Astrocyte (in vitro differentiated cells and primary cell): ENCODE data around the gene SLCO3A1. TPM values are rescaled to one million over a fixed set of nuclear protein-coding genes. Genes with fewer than 3 reads are reported as not detected.

Source experiments
- DNase-seq: peaks from one replicate; pipeline ENCODE4 v3.0.0-alpha.2; 2010; ENCODE audit warnings: low read depth
- FAIRE-seq: peaks from 2 replicates; lab custom pipeline; 2011; peaks lifted over from hg19 to GRCh38; lab: Jason Lieb, UNC
- H2AFZ ChIP-seq: 2 replicates; pipeline ENCODE4 v1.6.0; 2012; ENCODE audit warnings: low read depth, low read length, inconsistent platforms
- H3K27ac ChIP-seq: 2 replicates; pipeline ENCODE4 v1.5.1; 2011; ENCODE audit warnings: low read depth, low read length, inconsistent platforms
- H3K27me3 ChIP-seq: 2 replicates; pipeline ENCODE4 v1.6.0; 2011; ENCODE audit warnings: low read length, inconsistent platforms; ENCODE audit not compliant: insufficient read depth
- H3K36me3 ChIP-seq: 2 replicates; pipeline ENCODE4 v1.5.1; 2011; ENCODE audit warnings: low read length, inconsistent platforms; ENCODE audit not compliant: insufficient read depth
- H3K4me1 ChIP-seq: 2 replicates; pipeline ENCODE4 v1.5.1; 2011; ENCODE audit warnings: low read length, inconsistent platforms; ENCODE audit not compliant: insufficient read depth
- H3K4me2 ChIP-seq: 2 replicates; pipeline ENCODE4 v1.6.0; 2012; ENCODE audit warnings: low read length, inconsistent platforms
- H3K4me3 ChIP-seq: 2 replicates; pipeline ENCODE4 v1.5.1; 2011; ENCODE audit warnings: low read depth, mild to moderate bottlenecking, low read length, inconsistent platforms; ENCODE audit not compliant: insufficient read depth
- H3K79me2 ChIP-seq: 2 replicates; pipeline ENCODE4 v1.6.0; 2012; ENCODE audit warnings: mild to moderate bottlenecking, low read length, inconsistent platforms; ENCODE audit not compliant: insufficient read depth
- H3K9ac ChIP-seq: 2 replicates; pipeline ENCODE4 v1.6.0; 2012; ENCODE audit warnings: mild to moderate bottlenecking, low read length, inconsistent platforms
- H3K9me3 ChIP-seq: 2 replicates; pipeline ENCODE4 v1.5.1; 2012; ENCODE audit warnings: low read depth, mild to moderate bottlenecking, low read length, inconsistent platforms; ENCODE audit not compliant: insufficient read depth
- H4K20me1 ChIP-seq: 2 replicates; pipeline ENCODE4 v1.6.0; 2012; ENCODE audit warnings: low read length, inconsistent platforms; ENCODE audit not compliant: insufficient read depth
- H3K27ac Mint-ChIP-seq: one replicate; pipeline ENCODE4 v1.8.0; 2021; ENCODE audit warnings: mild to moderate bottlenecking, mixed read lengths; ENCODE audit not compliant: unreplicated experiment
- H3K27me3 Mint-ChIP-seq: one replicate; pipeline ENCODE4 v1.8.0; 2021; ENCODE audit warnings: low read depth, mixed read lengths; ENCODE audit not compliant: unreplicated experiment
- H3K36me3 Mint-ChIP-seq: one replicate; pipeline ENCODE4 v1.8.0; 2021; ENCODE audit warnings: low read depth, mixed read lengths; ENCODE audit not compliant: unreplicated experiment
- H3K4me1 Mint-ChIP-seq: one replicate; pipeline ENCODE4 v1.8.0; 2021; ENCODE audit warnings: low read depth, mixed read lengths; ENCODE audit not compliant: unreplicated experiment
- H3K4me3 Mint-ChIP-seq: one replicate; pipeline ENCODE4 v1.8.0; 2021; ENCODE audit warnings: mild to moderate bottlenecking, moderate library complexity, mixed read lengths; ENCODE audit not compliant: unreplicated experiment
- H3K9me3 Mint-ChIP-seq: one replicate; pipeline ENCODE4 v1.8.0; 2021; ENCODE audit warnings: mild to moderate bottlenecking, mixed read lengths; ENCODE audit not compliant: unreplicated experiment
- CTCF ChIP-seq: IDR thresholded peaks from 2 replicates; pipeline ENCODE4 v1.5.1; 2011; ENCODE audit warnings: low read depth, mild to moderate bottlenecking, inconsistent platforms, low read length, moderate library complexity; ENCODE audit not compliant: insufficient read depth
- EZH2 ChIP-seq: IDR thresholded peaks from 2 replicates; pipeline ENCODE4 v1.6.1; 2012; ENCODE audit warnings: mild to moderate bottlenecking, low read length, inconsistent platforms; ENCODE audit not compliant: insufficient read depth
- total RNA-seq: library from RNA; stranded (reverse); gene quantifications from 2 replicates; pipeline ENCODE4 v1.2.1, GENCODE V29; 2021

SLCO3A1 gene
- total RNA-seq, 1 donor from 2014 or later, result 9.4 TPM

- no peak overlapping the region for H3K9ac ChIP-seq
- H3K27ac Mint-ChIP-seq, result no peak overlapping the region
These were observed 67.8 kb downstream of the SLCO3A1 start for GRCh38 chr15:91921188-91921842.

GRCh38 chr15:91921843-91922198 is 68.3 kb downstream of the SLCO3A1 start:
- DNase-seq, result no peak
- Histone ChIP-seq H3K4me2 (no peak overlapping the region), H3K27ac (no peak overlapping the region), H3K79me2 (no peaks in the 10 kb centered on the region), H3K36me3 (no peaks in the 10 kb centered on the region), H3K4me1 (no peaks in the 10 kb centered on the region), H3K27me3 (no peaks in the 10 kb centered on the region), H4K20me1 (no peaks in the 10 kb centered on the region), H3K9me3 (no peaks in the 10 kb centered on the region), H3K4me3 (no peak overlapping the region), H3K9ac (no peak overlapping the region), H2AFZ (no peak overlapping the region)
- Mint-ChIP-seq H3K27ac (no peak overlapping the region), H3K27me3 (no peaks in the 10 kb centered on the region), H3K9me3 (no peaks in the 10 kb centered on the region), H3K4me1 (peaks cover 2% of the 10 kb centered on the region), H3K4me3 (no peak overlapping the region), H3K36me3 (no peaks in the 10 kb centered on the region)
- FAIRE-seq, result no peak
- no peak for TF ChIP-seq CTCF
- TF ChIP-seq EZH2, result no peak

More at GRCh38 chr15:91921188-91921842, 67.8 kb downstream of the SLCO3A1 start:
- no peaks in the 10 kb centered on the region for H3K27me3 ChIP-seq
- no peak overlapping the region for H3K4me3 ChIP-seq
- no peaks in the 10 kb centered on the region for H4K20me1 ChIP-seq
- H2AFZ ChIP-seq, result no peak overlapping the region
- H3K4me1 Mint-ChIP-seq, result no peaks in the 10 kb centered on the region
- no peaks in the 10 kb centered on the region for H3K36me3 ChIP-seq
- H3K27me3 Mint-ChIP-seq, result no peaks in the 10 kb centered on the region
- peaks cover 4% of the 10 kb centered on the region for H3K36me3 Mint-ChIP-seq
- FAIRE-seq, result no peak
- no peak overlapping the region for H3K4me3 Mint-ChIP-seq
- no peaks in the 10 kb centered on the region for H3K4me1 ChIP-seq
- DNase-seq, result no peak
- no peak overlapping the region for H3K4me2 ChIP-seq
- H3K9me3 Mint-ChIP-seq, result no peaks in the 10 kb centered on the region
- H3K79me2 ChIP-seq, result no peaks in the 10 kb centered on the region
- H3K27ac ChIP-seq, result no peak overlapping the region
- TF ChIP-seq CTCF (no peak), EZH2 (no peak)
- H3K9me3 ChIP-seq, result no peaks in the 10 kb centered on the region
